DMS53 treated with DMSO at 0.1 percent for 48 hours (cell line): Measurements from ENCODE around the gene TATDN2.

Experiments
- DNase-seq: peaks from one replicate; lab custom pipeline; 2025; ENCODE audit not compliant: unreplicated experiment; lab: John Stamatoyannopoulos, UW

Gene TATDN2

DNA sequence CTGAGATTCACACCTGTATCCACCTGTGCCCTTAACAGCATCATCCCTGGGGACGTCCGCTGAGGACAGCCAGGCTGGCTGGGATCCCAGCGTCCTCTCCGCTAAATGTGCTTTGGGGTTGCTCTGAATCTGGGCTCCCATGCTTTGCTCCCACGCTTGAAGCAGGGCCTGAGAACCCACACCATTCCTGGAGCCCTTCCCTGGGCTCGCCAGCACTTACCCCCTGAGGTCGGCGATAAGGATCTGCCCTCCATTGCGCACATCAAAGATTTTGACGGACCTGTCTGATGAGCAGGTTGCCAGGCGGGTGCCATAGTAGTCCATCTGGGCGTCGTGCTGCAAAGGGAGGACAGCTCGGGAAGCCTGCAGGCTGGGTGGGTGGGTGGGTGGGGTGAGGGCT, 66.8 kb downstream of the TATDN2 start:
- no peak for DNase-seq

DNA sequence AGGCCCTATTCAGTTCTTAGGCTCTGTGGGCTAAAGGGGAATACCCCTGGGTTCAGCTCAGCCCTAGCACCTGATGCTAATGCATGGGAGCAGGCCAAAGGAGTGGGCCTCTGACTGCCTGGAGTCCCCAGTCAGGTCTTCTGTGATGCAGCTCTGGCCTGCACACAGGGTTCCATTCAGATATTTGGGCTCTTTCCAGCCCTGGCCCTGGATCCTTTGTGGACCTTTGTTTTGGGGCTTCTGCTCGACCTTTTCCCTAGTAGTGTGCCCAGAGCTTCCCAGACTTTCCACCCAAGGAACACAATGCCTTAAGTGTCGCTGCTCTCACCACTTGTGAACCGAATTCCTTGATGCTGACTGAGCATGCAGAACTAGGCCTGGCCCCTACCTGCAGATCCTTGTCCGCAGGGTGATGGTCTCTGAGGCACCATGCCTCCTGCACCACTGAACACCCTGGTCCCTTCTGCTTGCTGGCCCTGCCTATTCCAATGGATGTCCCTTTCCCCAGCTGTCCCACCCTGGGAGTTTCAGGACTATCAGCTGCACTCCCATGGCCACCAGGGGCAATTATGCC, 67.6 kb downstream of the TATDN2 start:
- no peak for DNase-seq

DNA sequence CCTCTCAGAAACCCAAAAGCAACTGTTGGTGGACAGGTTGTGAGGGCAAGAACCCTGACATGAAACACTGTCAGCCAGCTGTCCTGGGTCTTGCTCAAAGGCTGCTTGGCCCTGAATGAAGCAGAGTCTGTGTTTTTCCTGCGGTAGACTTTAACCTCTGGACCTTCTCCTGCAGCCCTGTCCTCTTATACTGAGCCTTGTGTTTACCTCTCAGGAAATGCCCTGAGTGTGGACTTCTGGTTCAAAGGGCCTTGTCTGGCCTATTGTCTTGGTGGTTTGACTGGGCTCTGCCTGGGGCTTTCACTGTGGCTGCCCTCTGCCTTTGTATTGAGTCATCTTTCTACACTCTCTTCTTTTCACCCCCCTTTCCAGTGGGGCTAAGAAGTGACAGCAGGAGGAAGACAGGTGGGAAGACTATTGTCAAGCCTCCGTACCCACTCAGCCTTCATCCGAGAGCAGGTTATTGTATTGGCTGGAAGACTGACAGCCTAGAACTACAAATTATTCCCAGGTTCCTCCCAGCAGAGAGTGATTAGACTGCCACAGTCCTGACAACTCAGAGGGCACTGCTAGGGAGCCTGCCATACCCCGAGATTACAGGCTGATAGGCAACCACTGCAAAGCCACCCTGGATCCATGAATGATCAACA, 69.2 kb downstream of the TATDN2 start:
- no peak for DNase-seq

DNA sequence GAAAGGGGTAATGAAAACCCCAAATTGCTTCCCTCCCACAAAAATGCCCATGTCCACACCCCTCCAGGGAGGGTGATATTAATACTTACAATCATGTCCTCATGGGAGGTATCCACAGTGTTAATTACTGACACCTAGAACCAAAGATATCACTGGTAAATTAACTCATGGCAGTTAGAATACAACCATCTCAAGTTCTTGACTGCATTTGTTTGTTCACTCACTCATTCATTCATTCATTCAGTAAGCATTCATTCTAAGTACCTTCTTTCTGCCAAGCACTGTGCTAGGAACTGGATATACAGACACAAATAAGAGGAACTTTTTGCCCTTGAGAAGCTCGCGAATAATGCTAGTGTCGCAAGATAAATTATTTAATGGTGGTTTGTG, 69.7 kb downstream of the TATDN2 start:
- DNase-seq, result no peak

DNA sequence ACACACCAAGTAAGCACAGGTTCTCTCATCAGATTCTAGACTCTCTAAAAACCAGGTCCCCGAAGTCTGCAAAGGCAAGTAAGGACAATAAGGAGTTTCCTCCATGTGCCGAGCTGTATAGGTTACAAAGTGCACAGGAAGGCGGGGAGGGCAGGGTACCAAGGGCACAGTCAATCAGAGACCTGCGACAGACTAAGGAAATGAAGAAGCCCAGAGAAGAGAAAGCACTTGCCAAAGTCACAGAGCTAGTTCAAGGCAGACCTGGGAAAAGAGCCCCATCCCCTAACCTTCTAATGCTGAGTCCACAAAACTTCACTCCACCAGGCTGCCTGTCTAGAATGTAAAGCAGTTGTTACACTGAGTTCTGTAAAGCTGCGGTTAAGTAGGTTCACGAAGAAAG, 71.0 kb downstream of the TATDN2 start:
- DNase-seq, result no peak

DNA sequence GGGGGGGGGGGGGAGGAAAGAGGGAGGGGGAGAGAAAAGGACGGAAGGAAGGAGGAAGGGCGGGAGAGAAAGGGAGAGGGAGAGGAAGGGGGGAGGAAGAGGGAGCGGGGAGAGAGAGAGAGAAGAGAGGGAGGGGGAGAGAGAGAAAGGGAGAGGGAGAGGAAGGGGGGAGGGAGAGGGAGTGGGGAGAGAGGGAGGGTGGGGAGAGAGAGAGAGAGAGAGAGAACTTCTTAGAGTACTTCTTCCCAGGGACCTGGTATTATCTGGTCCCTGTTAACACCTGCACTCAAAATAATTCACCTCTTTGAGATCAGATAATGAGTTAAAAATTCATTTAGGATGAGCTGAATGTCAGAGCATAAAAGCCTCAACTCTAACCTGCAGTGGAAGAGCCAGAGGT, 71.5 kb downstream of the TATDN2 start:
- no peak for DNase-seq

DNA sequence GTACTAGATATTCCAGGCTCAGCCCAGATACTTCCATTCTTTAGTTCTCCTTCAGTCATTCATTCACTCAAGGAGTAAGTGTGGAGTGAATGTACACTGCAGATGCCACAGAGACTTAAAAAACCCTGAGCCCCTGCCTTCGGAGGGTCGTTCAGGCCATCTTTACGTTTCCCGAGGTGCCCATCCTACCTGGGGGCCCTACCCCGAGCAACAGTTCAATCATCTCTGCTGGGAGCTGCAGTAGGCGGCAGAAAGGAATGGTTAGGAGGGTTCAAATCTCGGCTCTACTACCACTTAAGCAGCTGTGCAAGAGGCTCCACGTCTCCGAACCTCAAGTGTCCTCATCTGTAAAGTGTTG, 72.0 kb downstream of the TATDN2 start:
- DNase-seq, result no peak

DNA sequence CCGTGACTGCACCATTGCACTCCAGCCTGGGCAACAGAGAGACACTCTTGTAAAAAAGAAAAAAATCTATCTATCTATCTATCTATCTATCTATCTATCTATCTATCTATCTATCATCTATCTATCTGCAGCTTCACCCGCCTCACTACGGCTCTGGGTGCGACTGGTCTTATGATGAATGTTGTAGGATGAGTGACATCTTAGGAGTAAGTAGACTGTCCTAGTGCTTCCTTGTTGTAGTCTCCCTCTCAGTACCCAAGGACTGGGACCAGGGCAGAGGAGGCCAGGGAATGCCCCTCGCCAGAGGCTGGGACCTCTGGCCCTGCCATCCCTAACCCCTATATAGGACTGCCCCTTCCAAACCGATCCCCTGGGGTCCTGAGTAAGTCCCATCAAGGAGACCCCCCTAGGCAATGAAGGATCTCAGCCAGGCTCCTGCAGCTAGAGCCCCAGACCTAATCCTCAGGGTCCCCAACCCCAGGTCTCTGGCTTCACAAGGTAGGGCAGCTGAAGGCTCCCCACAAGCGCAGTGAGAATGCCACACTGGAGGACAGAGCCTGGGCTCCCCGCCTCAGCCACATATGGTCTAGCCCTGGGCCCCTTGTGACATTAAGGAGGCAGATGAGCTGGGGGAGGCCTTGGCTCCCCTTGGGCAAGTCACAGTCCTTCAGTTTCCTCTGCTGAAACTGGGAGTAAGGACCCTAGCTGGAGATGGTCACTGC, 73.5 kb downstream of the TATDN2 start:
- no peak for DNase-seq

DNA sequence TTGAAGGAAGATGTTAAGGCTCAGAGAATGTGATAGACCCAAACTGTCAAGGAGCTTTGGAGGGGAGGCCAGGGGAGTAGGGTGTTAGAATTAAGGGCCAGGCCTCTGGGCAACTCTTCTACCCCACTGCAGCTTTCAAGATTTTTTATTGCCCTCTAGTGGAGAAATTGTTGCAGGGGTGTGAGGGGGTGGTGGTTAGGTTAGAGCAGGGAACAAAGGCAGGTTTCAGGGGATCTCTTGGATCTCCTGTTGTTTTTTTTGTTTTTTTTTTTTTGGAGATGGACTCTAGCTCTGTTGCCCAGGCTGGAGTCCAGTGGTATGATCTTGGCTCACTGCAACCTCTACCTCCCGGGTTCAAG, 74.1 kb downstream of the TATDN2 start:
- DNase-seq, result no peak

DNA sequence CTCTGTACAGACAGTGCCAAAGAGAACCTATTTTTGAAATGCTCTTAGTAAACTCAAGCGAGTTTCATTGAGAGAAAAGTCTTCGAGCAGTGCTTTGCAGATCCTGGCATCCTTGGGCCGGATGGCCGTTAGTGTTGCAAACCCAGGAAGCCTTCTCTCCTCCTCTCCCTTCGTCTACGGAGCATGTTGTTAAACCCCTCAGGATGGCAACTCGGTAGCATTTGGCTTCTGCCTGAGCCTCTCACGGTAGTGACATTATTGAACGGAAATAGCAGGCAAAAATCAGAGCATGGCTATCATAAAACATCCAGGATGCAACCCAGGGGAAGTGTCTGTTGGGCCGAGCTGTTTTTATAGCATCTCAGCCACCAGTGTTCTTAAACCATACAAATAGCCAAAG, 79.3 kb downstream of the TATDN2 start:
- DNase-seq, result no peak

DNA sequence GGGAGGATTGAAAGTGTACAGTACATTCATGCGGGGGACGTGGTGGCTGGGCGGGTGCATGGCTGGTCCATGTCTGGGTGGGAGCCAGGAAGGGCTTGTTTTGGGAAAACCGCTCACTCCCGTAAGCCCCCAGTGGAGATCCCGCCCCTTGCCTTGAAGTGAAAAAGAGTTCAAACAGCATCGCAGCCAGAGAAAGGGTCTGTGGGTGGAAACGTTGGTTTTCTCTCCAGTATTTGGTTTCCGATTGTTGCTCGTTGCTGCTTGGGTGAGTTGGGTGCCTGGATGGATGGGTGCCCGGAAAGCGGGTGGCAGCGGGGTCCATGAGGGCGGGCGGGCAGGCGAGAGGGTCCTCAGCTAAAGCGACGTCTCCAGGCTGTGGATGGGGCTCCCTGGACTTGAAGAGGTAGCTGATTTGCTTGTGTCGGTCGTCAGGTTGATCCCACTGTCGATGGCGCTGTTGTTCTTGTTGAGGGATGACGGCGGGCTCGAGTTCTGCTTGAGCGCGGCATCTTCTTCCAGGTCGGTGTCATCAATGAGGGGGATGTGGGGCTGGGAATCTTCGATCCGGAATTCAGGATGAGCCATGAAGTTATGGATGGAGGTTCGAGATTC, 80.3 kb downstream of the TATDN2 start:
- DNase-seq, result no peak

DNA sequence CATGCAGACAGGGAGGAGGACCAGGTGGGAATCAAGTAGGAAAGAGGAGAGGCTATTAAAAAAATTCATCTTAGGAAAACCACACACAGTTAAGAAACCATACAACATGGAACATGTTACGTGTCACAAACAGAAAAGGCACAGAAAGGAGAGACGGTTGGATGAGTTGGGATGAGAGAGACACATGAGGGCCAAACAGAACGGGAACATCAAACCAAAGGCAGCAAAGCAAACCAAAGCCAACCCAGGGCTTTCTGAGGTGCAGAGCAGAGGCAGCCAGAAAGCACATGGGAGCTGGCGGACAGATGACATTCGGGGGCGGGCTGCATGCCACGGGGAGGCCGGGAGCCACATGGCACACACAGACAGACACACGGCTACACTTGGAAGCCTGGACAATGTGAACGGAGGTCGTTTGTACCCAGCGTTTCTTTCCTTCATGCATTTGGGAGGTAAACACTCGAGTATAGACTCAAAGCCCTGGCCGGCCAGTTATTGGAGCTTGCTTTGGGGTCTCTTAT, 81.3 kb downstream of the TATDN2 start:
- DNase-seq, result no peak

DNA sequence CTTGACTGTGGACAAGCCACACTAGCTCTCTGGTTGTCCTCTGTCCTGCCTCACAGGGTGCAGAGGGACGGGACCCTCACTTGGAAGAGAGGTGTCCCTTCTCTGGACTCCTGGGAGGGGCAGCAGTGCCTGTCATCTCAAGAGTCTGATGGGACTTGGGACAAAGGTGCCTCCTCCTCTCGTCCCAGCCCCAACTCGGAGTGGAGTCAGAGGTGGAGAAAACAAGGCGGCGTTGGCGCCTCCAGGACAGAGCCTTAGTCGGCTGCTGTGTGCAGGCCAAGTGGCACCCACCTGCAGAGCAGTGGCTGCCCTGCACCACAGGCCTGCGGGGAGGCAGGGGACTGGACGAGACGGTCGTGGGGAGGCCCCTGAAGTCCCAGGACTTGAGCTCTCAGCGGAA, 82.1 kb downstream of the TATDN2 start:
- DNase-seq, result no peak
